H1 (cell line): ENCODE data around the gene DIAPH1. TPM values are rescaled to one million over a fixed set of nuclear protein-coding genes. Genes with fewer than 3 reads are reported as not detected.
A peak's percentile ranks its signal among the peaks of the same experiment; 100 is the strongest.

Experiments
- CTCF ChIA-PET: fragments of 300-600 bp; sonication (Branson Sonifier 250); formaldehyde crosslinking; loops from one replicate; lab custom pipeline; 2021; ENCODE audit not compliant: partially characterized antibody; lab: Charles Lee
- POLR2A ChIA-PET: fragments of 300-600 bp; sonication (Branson Sonifier 250); formaldehyde crosslinking; loops from one replicate; lab custom pipeline; 2021; ENCODE audit warnings: inconsistent platforms; ENCODE audit not compliant: partially characterized antibody; lab: Charles Lee
- DNase-seq, 2 experiments: peaks; one replicate each; pipeline versions ENCODE4 v3.0.0 to v3.0.0-alpha.2; 2010 to 2022; ENCODE audit warnings: low spot score in 2 of 2, low read depth in 1 of 2, mixed read lengths in 1 of 2
- FAIRE-seq: peaks from 2 replicates; lab custom pipeline; 2011; peaks lifted over from hg19 to GRCh38; lab: Jason Lieb, UNC
- H2AFZ ChIP-seq: 2 replicates; pipeline ENCODE4 v1.8.1; 2012; ENCODE audit warnings: low read length, inconsistent platforms
- H2AK5ac ChIP-seq: 2 replicates; pipeline ENCODE4 v1.6.1; 2013; ENCODE audit warnings: low read depth, low read length
- H2BK120ac ChIP-seq: replicated peaks from 2 replicates; pipeline ENCODE3; 2013; ENCODE audit warnings: low read depth, low read length, inconsistent platforms
- H2BK12ac ChIP-seq: 2 replicates; pipeline ENCODE4 v1.6.1; 2013; ENCODE audit warnings: low read depth, low read length
- H2BK15ac ChIP-seq: 2 replicates; pipeline ENCODE4 v1.6.1; 2013; ENCODE audit warnings: low read length
- H2BK20ac ChIP-seq: 2 replicates; pipeline ENCODE4 v1.6.1; 2013; ENCODE audit warnings: low read length
- H2BK5ac ChIP-seq: 2 replicates; pipeline ENCODE4 v1.6.1; 2013; ENCODE audit warnings: low read depth, low read length
- H3K14ac ChIP-seq: 2 replicates; pipeline ENCODE4 v1.6.1; 2013; ENCODE audit warnings: inconsistent platforms; ENCODE audit not compliant: insufficient read length
- H3K18ac ChIP-seq: 2 replicates; pipeline ENCODE4 v1.6.1; 2013; ENCODE audit warnings: low read length; ENCODE audit errors: extremely low read depth
- H3K23ac ChIP-seq: 2 replicates; pipeline ENCODE4 v1.6.1; 2013; ENCODE audit warnings: inconsistent platforms; ENCODE audit not compliant: insufficient read length
- H3K23me2 ChIP-seq: 2 replicates; pipeline ENCODE4 v1.6.1; 2013; ENCODE audit warnings: low read depth, low read length
- H3K27ac ChIP-seq: 2 replicates; pipeline ENCODE4 v1.6.1; 2011; ENCODE audit warnings: low read depth, low read length, inconsistent platforms
- H3K27me3 ChIP-seq, 4 experiments: replicated peaks in 1 of 4; 1 replicate in 1 of 4; 2 replicates in 3 of 4; pipeline versions ENCODE4 v1.6.1 to v1.8.1; 2011 to 2013; ENCODE audit warnings: low read length in 3 of 4, mild to moderate bottlenecking in 3 of 4, inconsistent platforms in 2 of 4, mixed read lengths in 2 of 4, moderate library complexity in 1 of 4; ENCODE audit not compliant: control insufficient read depth in 3 of 4, insufficient read depth in 3 of 4; ENCODE audit errors: extremely low read depth in 1 of 4
- H3K36me3 ChIP-seq, 4 experiments: 2 replicates each; pipeline versions ENCODE4 v1.6.1 to v1.8.1; 2011 to 2013; ENCODE audit warnings: mild to moderate bottlenecking in 4 of 4, low read length in 3 of 4, moderate library complexity in 2 of 4, control low read depth in 1 of 4, inconsistent platforms in 1 of 4; ENCODE audit not compliant: insufficient read depth in 4 of 4, control insufficient read depth in 2 of 4
- H3K4ac ChIP-seq: replicated peaks from 2 replicates; pipeline ENCODE3; 2013; ENCODE audit warnings: low read length, low read depth, mixed read lengths, inconsistent platforms; ENCODE audit not compliant: insufficient read length
- H3K4me1 ChIP-seq, 4 experiments: replicated peaks in 1 of 4; 1 replicate in 1 of 4; 2 replicates in 3 of 4; pipeline versions ENCODE4 v1.6.1 to v1.8.1; 2011 to 2013; ENCODE audit warnings: low read length in 3 of 4, inconsistent platforms in 2 of 4, mixed read lengths in 1 of 4; ENCODE audit not compliant: insufficient read depth in 4 of 4, control insufficient read depth in 3 of 4
- H3K4me2 ChIP-seq, 2 experiments: 2 replicates each; pipeline versions ENCODE4 v1.6.1 to v1.8.1; 2011 to 2013; ENCODE audit warnings: low read depth in 2 of 2, low read length in 2 of 2, control low read depth in 1 of 2, inconsistent platforms in 1 of 2, mild to moderate bottlenecking in 1 of 2; ENCODE audit not compliant: insufficient read depth in 1 of 2
- H3K4me3 ChIP-seq, 4 experiments: fragments of 200-600, 300-600 bp in 1 of 4; sonication (generic), shearing (Covaris generic), sonication (Bioruptor Twin) in 1 of 4; 2 replicates each; pipeline versions ENCODE4 v1.5.1 to v1.8.1; 2011 to 2016; ENCODE audit warnings: low read length in 4 of 4, low read depth in 3 of 4, control low read depth in 2 of 4, inconsistent platforms in 2 of 4, mild to moderate bottlenecking in 2 of 4, mixed read lengths in 1 of 4, moderate library complexity in 1 of 4; ENCODE audit not compliant: insufficient read depth in 2 of 4; ENCODE audit errors: extremely low read depth in 1 of 4
- H3K56ac ChIP-seq: replicated peaks from 2 replicates; pipeline ENCODE3; 2013; ENCODE audit warnings: low read depth, mild to moderate bottlenecking, mixed read lengths, low read length, inconsistent platforms; ENCODE audit not compliant: insufficient read length
- H3K79me1 ChIP-seq: 2 replicates; pipeline ENCODE4 v1.6.1; 2013; ENCODE audit warnings: low read depth, low read length, control low read depth
- H3K79me2 ChIP-seq, 2 experiments: 2 replicates each; pipeline versions ENCODE4 v1.6.1 to v1.8.1; 2012 to 2013; ENCODE audit warnings: low read length in 2 of 2, mild to moderate bottlenecking in 2 of 2, inconsistent platforms in 1 of 2; ENCODE audit not compliant: insufficient read depth in 2 of 2, control insufficient read depth in 1 of 2
- H3K9ac ChIP-seq, 4 experiments: replicated peaks in 1 of 4; 1 replicate in 1 of 4; 2 replicates in 3 of 4; pipeline versions ENCODE4 v1.6.1 to v1.8.1; 2011 to 2013; ENCODE audit warnings: low read depth in 3 of 4, low read length in 3 of 4, control low read depth in 2 of 4, mild to moderate bottlenecking in 2 of 4, moderate library complexity in 2 of 4, inconsistent platforms in 1 of 4; ENCODE audit errors: extremely low read depth in 1 of 4
- H3K9me3 ChIP-seq, 2 experiments: 2 replicates each; pipeline versions ENCODE4 v1.6.1 to v1.8.1; 2012 to 2013; ENCODE audit warnings: mild to moderate bottlenecking in 2 of 2, moderate library complexity in 2 of 2, control low read depth in 1 of 2, inconsistent platforms in 1 of 2, low read depth in 1 of 2, low read length in 1 of 2, mixed read lengths in 1 of 2; ENCODE audit not compliant: insufficient read depth in 2 of 2
- H4K20me1 ChIP-seq, 2 experiments: replicated peaks in 1 of 2; 2 replicates each; pipeline versions ENCODE3 to v1.8.1; 2011 to 2013; ENCODE audit warnings: inconsistent platforms in 2 of 2, low read length in 2 of 2, mild to moderate bottlenecking in 1 of 2; ENCODE audit not compliant: insufficient read depth in 2 of 2, control insufficient read depth in 1 of 2
- H4K5ac ChIP-seq: 2 replicates; pipeline ENCODE4 v1.6.1; 2013; ENCODE audit warnings: low read length, low read depth, mixed read lengths, inconsistent platforms; ENCODE audit not compliant: insufficient read length
- H4K8ac ChIP-seq: 2 replicates; pipeline ENCODE4 v1.8.0; 2013; ENCODE audit warnings: mild to moderate bottlenecking, moderate library complexity, low read length, inconsistent platforms; ENCODE audit not compliant: insufficient read depth; ENCODE audit errors: extremely low read depth
- H4K91ac ChIP-seq: replicated peaks from 2 replicates; pipeline ENCODE3; 2013; ENCODE audit warnings: low read length, mixed read lengths, inconsistent platforms; ENCODE audit not compliant: insufficient read length
- ASH2L ChIP-seq: fragments of 200-600, 300-600 bp; sonication (generic); IDR thresholded peaks from one replicate; pipeline ENCODE4 v1.7.1; 2017; ENCODE audit warnings: low read length
- BACH1 ChIP-seq: IDR thresholded peaks from 2 replicates; pipeline ENCODE4 v1.6.1; 2012; ENCODE audit warnings: low read length, improper control_type of control experiment
- CREB1 ChIP-seq: IDR thresholded peaks from 2 replicates; pipeline ENCODE4 v1.6.1; 2012; ENCODE audit warnings: inconsistent platforms
- KDM4A ChIP-seq: IDR thresholded peaks from one replicate; pipeline ENCODE4 v1.7.1; 2012; ENCODE audit warnings: low read depth, mild to moderate bottlenecking, moderate library complexity, low read length, inconsistent platforms; ENCODE audit not compliant: severe bottlenecking
- KDM5A ChIP-seq: fragments of 200-600 bp; IDR thresholded peaks from 2 replicates; pipeline ENCODE4 v1.7.1; 2012; ENCODE audit warnings: mild to moderate bottlenecking, low read length, inconsistent platforms, mixed read lengths
- POLR2A ChIP-seq, 2 experiments: IDR thresholded peaks; 1 replicate in 1 of 2; 2 replicates in 1 of 2; pipeline ENCODE4 v1.6.1; 2011; ENCODE audit warnings: low read depth in 2 of 2, low read length in 2 of 2, mild to moderate bottlenecking in 2 of 2; ENCODE audit errors: control extremely low read depth in 1 of 2
- POLR2AphosphoS5 ChIP-seq: IDR thresholded peaks from 2 replicates; pipeline ENCODE4 v1.6.1; 2011; ENCODE audit warnings: low read depth, low read length
- RAD21 ChIP-seq, 2 experiments: IDR thresholded peaks in 1 of 2; conservative IDR thresholded peaks in 1 of 2; 2 replicates each; pipeline ENCODE4 v1.6.1; 2011; ENCODE audit warnings: low read depth in 2 of 2, low read length in 2 of 2, improper control_type of control experiment in 1 of 2, inconsistent platforms in 1 of 2, mild to moderate bottlenecking in 1 of 2, moderate library complexity in 1 of 2
- RBBP5 ChIP-seq: IDR thresholded peaks from 2 replicates; pipeline ENCODE4 v1.7.1; 2012; ENCODE audit warnings: low read depth, mild to moderate bottlenecking, inconsistent platforms, low read length, moderate library complexity, borderline replicate concordance
- WGBS, 2 experiments: shearing (Covaris generic) in 1 of 2; methylation state at CpG; one replicate each; pipeline versions ENCODE4 v1.1.6 to v1.1.7; 2013 to 2015; ENCODE audit warnings: low lambda C conversion rate in 2 of 2, mixed read lengths in 2 of 2, inconsistent platforms in 1 of 2, low coverage in 1 of 2, missing lambda C conversion rate in 1 of 2; ENCODE audit not compliant: insufficient replicate concordance in 2 of 2, insufficient coverage in 1 of 2, insufficient read length in 1 of 2; ENCODE audit errors: extremely low coverage in 1 of 2, missing lambda C conversion rate in 1 of 2; 5-methylcytosine and 5-hydroxymethylcytosine counted together
- polyA plus RNA-seq, 7 experiments: library from polyadenylated mRNA; depleted of rRNA in 3 of 7; stranded (reverse) in 5 of 7; unstranded in 2 of 7; fragments of >200 nt in 5 of 7; fragments of 200-250 nt in 2 of 7; gene quantifications; 1 replicate in 5 of 7; 2 replicates in 1 of 7; 4 replicates in 1 of 7; pipeline versions ENCODE4 v1.2.1 to v1.2.3, GENCODE V29; 2011 to 2013; ENCODE audit warnings: missing spikeins in 2 of 7, mixed read lengths in 2 of 7
- total RNA-seq: library from RNA; stranded (reverse); fragmentation: NEBNext Ultra II Directional; extraction: Animal tissue kit (Norgen Biotek cat#: 25700); gene quantifications from 2 replicates; pipeline ENCODE4 v1.2.1, GENCODE V29; 2021
- TF ChIP-seq, protein P1 (sequence below): IDR thresholded peaks from 2 replicates; pipeline ENCODE4 v1.6.1; 2012; ENCODE audit warnings: inconsistent platforms
- TF ChIP-seq, protein P2 (sequence below): IDR thresholded peaks from 2 replicates; pipeline ENCODE4 v1.6.1; 2012; ENCODE audit warnings: inconsistent platforms

The DIAPH1 gene
- total and polyA plus RNA-seq, 2 of the 8 experiments (the other 6 are each of a cell fraction or from before 2014, with no cell fraction given): 61.2 to 114 TPM

DNA sequence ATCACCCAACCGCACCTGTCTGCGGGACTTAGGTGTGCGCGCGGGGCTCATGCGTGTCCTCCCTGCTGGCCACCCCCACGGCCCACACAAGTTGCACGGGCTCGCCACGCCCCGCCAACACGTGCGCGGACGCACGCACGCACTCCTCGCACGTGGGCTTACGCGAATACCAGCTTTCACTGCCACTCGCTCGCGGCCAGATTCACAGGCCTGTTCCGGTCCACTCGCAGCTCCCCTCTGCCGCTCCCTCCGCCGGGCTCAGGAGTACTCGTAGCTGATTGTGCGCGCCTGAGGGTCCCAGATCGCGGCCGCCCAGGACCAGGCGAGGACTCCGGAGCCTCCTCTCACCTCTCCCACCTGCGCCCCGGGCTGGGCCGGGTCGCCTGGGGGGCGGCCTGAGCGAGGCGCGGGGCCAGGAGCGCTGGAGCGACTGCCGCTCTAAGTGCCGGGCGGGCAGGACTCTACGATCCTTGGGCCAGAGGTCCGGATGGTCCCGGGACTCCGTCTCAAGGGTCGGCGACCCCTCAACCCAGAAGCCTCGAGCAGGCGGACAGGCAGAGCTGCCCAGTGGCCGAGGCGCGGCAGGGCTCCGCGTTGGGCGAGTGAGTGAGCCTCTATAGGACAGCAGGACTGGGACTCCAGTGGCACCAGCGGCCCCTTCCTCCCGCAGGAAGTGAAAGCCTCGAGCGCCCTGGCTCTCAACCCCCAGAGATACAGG lies 126.5 kb downstream of the DIAPH1 start:
- Histone ChIP-seq H3K36me3 (no peaks in the 10 kb centered on the region), H3K9ac (peak overlapping the region in 1 of 4 experiments; percentile 38; a peak in 1 of 7 replicates), H2BK120ac (no peak overlapping the region), H3K56ac (peak overlapping the region; percentile 33), H2AFZ (no peak overlapping the region; the same call in 1 of the 2 replicates), H3K23ac (no peak overlapping the region), H2AK5ac (no peak overlapping the region), H4K8ac (peak overlapping the region; percentile 91), H4K91ac (peak overlapping the region; percentile 70), H3K27ac (no peak overlapping the region), H2BK5ac (peak overlapping the region; percentile 71; the same call in 1 of the 2 replicates), H3K4me3 (peak overlapping the region; percentile 17 to 60 (median 46)), H3K79me1 (peaks cover 4% of the 10 kb centered on the region), H3K14ac (no peak overlapping the region), H3K18ac (peak overlapping the region; percentile 71), H3K27me3 (peaks cover 13 to 40% (median 36%) of the 10 kb centered on the region in 4 experiments; a peak in 6 of 7 replicates), H2BK12ac (peak overlapping the region; percentile 80; the same call in 1 of the 2 replicates), H4K20me1 (peaks cover 4 to 10% of the 10 kb centered on the region in 2 experiments), H3K23me2 (peaks cover 24% of the 10 kb centered on the region; the same call in 1 of the 2 replicates), H4K5ac (no peak overlapping the region), H2BK20ac (0 out of 2 replicates have a peak overlapping the region, but pooled peaks have one; percentile 72), H2BK15ac (peak overlapping the region; percentile 95; the same call in 1 of the 2 replicates), H3K4ac (no peak overlapping the region), H3K79me2 (no peaks in the 10 kb centered on the region), H3K9me3 (no peaks in the 10 kb centered on the region), H3K4me1 (peaks cover 6 to 37% (median 26%) of the 10 kb centered on the region in 4 experiments), H3K4me2 (peak overlapping the region; percentile 79 to 80)
- WGBS, 2 experiments: 20% methylated on average over 58 of the region's 68 CpGs; no CpG with 5 or more reads in 1 of the 2 experiments
- ChIA-PET POLR2A (interaction anchor here (0.6 to 5.0 kb wide), 12 partner anchors 8 to 668 kb away, joined by 3 to 33 read pairs (median 5); partner anchors contain the start of gene PCDHGC4), CTCF (interaction anchor here (0.8 to 50.9 kb wide), 19 partner anchors 8 to 370 kb away, joined by 3 to 1236 read pairs (median 4); partner anchors contain the start of genes PCDHB15, PCDHB16, PCDHB4 and PCDHGA1)
- DNase-seq (no peak), FAIRE-seq (no peak)
- TF ChIP-seq ASH2L (peak; percentile 40), POLR2A (IDR thresholded peaks at IDR 0.05; ENCODE audit: control extremely low read depth in 1 of 2, low read depth in 2 of 2, low read length in 2 of 2) (no peak), BACH1 (peak; percentile 7; the same call in 1 of the 2 replicates), KDM4A (peak; percentile 66), RAD21 (IDR thresholded peaks at IDR 0.05 in 1 of 2, conservative IDR thresholded peaks at IDR 0.05 in 1 of 2; ENCODE audit: low read depth in 2 of 2, low read length in 2 of 2) (no peak), CREB1 (no peak), RBBP5 (peak; percentile 69; the same call in 1 of the 2 replicates), KDM5A (no peak), POLR2AphosphoS5 (no peak)
- TF ChIP-seq, protein P1, sequence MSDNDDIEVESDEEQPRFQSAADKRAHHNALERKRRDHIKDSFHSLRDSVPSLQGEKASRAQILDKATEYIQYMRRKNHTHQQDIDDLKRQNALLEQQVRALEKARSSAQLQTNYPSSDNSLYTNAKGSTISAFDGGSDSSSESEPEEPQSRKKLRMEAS: peak; percentile 87
- TF ChIP-seq, protein P2, sequence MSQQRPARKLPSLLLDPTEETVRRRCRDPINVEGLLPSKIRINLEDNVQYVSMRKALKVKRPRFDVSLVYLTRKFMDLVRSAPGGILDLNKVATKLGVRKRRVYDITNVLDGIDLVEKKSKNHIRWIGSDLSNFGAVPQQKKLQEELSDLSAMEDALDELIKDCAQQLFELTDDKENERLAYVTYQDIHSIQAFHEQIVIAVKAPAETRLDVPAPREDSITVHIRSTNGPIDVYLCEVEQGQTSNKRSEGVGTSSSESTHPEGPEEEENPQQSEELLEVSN: peak; percentile 71
